GM18508 (cell line): Measurements from ENCODE around the gene TBC1D8.

Experiments
- ATAC-seq: cut with Tn5 transposase; IDR thresholded peaks from one replicate; pipeline ENCODE4 v1.9.1; 2021; ENCODE audit warnings: moderate number of reproducible peaks; ENCODE audit not compliant: insufficient read depth, unreplicated experiment

The TBC1D8 gene

GRCh38 chr2:101140237-101140636, 10.9 kb downstream of the TBC1D8 start:
- no peak for ATAC-seq

- no peak for ATAC-seq
These were observed 11.7 kb downstream of the TBC1D8 start for GRCh38 chr2:101139495-101139894.

GRCh38 chr2:101135412-101136296, 15.5 kb downstream of the TBC1D8 start:
- ATAC-seq, result no peak

- ATAC-seq, result no peak
These were observed 17.6 kb downstream of the TBC1D8 start for GRCh38 chr2:101133492-101134100.

GRCh38 chr2:101132202-101132601, 19.0 kb downstream of the TBC1D8 start:
- no peak for ATAC-seq

GRCh38 chr2:101130081-101130480, 21.1 kb downstream of the TBC1D8 start:
- ATAC-seq, result no peak

- no peak for ATAC-seq
These were observed 23.7 kb downstream of the TBC1D8 start for GRCh38 chr2:101127319-101128056.

- ATAC-seq, result no peak
These were observed 25.4 kb downstream of the TBC1D8 start for GRCh38 chr2:101125808-101126207.

GRCh38 chr2:101125374-101125773, 25.8 kb downstream of the TBC1D8 start:
- no peak for ATAC-seq

- ATAC-seq, result no peak
These were observed 26.4 kb downstream of the TBC1D8 start for GRCh38 chr2:101124643-101125366.

- no peak for ATAC-seq
These were observed 27.2 kb downstream of the TBC1D8 start for GRCh38 chr2:101123795-101124471.

GRCh38 chr2:101121174-101121573, 30.0 kb downstream of the TBC1D8 start:
- no peak for ATAC-seq

- no peak for ATAC-seq
These were observed 30.8 kb downstream of the TBC1D8 start for GRCh38 chr2:101120124-101120996.

GRCh38 chr2:101119431-101119830, 31.8 kb downstream of the TBC1D8 start:
- ATAC-seq, result no peak

- ATAC-seq, result no peak
These were observed 34.2 kb downstream of the TBC1D8 start for GRCh38 chr2:101116841-101117552.

GRCh38 chr2:101116348-101116747, 34.8 kb downstream of the TBC1D8 start:
- no peak for ATAC-seq

GRCh38 chr2:101115664-101116063, 35.5 kb downstream of the TBC1D8 start:
- no peak for ATAC-seq

- ATAC-seq, result no peak
These were observed 36.4 kb downstream of the TBC1D8 start for GRCh38 chr2:101114815-101115214.
